Panc1 (cell line): ENCODE measurements around the gene NBDY. TPM values are rescaled to one million over a fixed set of nuclear protein-coding genes. Genes with fewer than 3 reads are reported as not detected.
A peak's percentile ranks its signal among the peaks of the same experiment; 100 is the strongest.
"Not testable (repeated sequence)": the region's sequence is repeated elsewhere in the genome, so short reads cannot be mapped to it uniquely, and the experiment has no call there.

Experiments used
- ATAC-seq: fragments of 200-7000 bp; cut with Tn5 transposase; 2 replicates; pipeline ENCODE4 v1.9.1; 2020; ENCODE audit warnings: mild to moderate bottlenecking, moderate library complexity
- Bru-seq: library from RNA; stranded (reverse); fragments of 400-500 nt; gene quantifications from one replicate; lab custom pipeline; 2021; lab: Mats Ljungman, UMichigan
- BruChase-seq, 2 experiments: library from RNA; stranded (reverse); fragments of 400-500 nt; gene quantifications; one replicate each; lab custom pipeline; 2021; lab: Mats Ljungman, UMichigan
- BruUV-seq: library from RNA; stranded (reverse); fragments of 400-500 nt; replicated peaks from 2 replicates; lab custom pipeline; 2021; lab: Mats Ljungman, UMichigan
- CTCF ChIA-PET: fragments of 300-600 bp; sonication (Branson Sonifier 250); formaldehyde crosslinking; loops from one replicate; lab custom pipeline; 2022; ENCODE audit warnings: antibody characterized with exemption; lab: Charles Lee
- POLR2A ChIA-PET: fragments of 300-600 bp; sonication (Branson Sonifier 250); formaldehyde crosslinking; loops from one replicate; lab custom pipeline; 2022; ENCODE audit warnings: antibody characterized with exemption; lab: Charles Lee
- DNase-seq: peaks from one replicate; pipeline ENCODE4 v3.0.0-alpha.2; 2010; ENCODE audit warnings: low read depth, low spot score
- H3K27ac ChIP-seq: 2 replicates; pipeline ENCODE4 v1.5.1; 2011; ENCODE audit warnings: mild to moderate bottlenecking, low read length, inconsistent platforms
- H3K27me3 ChIP-seq: fragments of 200-500 bp; sonication (Bioruptor generic); 2 replicates; pipeline ENCODE4 v1.6.0; 2014; ENCODE audit warnings: low read length, inconsistent platforms; ENCODE audit not compliant: control insufficient read depth, insufficient read depth
- H3K36me3 ChIP-seq: fragments of 200-500 bp; sonication (Bioruptor generic); 2 replicates; pipeline ENCODE4 v1.5.1; 2014; ENCODE audit warnings: inconsistent platforms, mild to moderate bottlenecking, low read length, moderate library complexity; ENCODE audit not compliant: control insufficient read depth, insufficient read depth
- H3K4me1 ChIP-seq: 2 replicates; pipeline ENCODE4 v1.5.1; 2011; ENCODE audit warnings: inconsistent platforms, mild to moderate bottlenecking, low read length, moderate library complexity; ENCODE audit not compliant: control insufficient read depth, insufficient read depth
- H3K4me3 ChIP-seq, 2 experiments: 2 replicates each; pipeline ENCODE4 v1.5.1; 2011 to 2012; ENCODE audit warnings: low read depth in 2 of 2, low read length in 2 of 2, mild to moderate bottlenecking in 2 of 2, inconsistent platforms in 1 of 2, moderate library complexity in 1 of 2
- H3K9me3 ChIP-seq: fragments of 200-500 bp; sonication (Bioruptor generic); 2 replicates; pipeline ENCODE4 v1.5.1; 2014; ENCODE audit warnings: low read depth, mild to moderate bottlenecking, inconsistent platforms, low read length, moderate library complexity; ENCODE audit not compliant: control insufficient read depth, insufficient read depth
- CTCF ChIP-seq: fragments of 450-650 bp; IDR thresholded peaks from 2 replicates; pipeline ENCODE4 v1.5.1; 2017; ENCODE audit warnings: mild to moderate bottlenecking
- POLR2AphosphoS5 ChIP-seq: IDR thresholded peaks from 2 replicates; pipeline ENCODE4 v1.6.1; 2012; ENCODE audit warnings: mild to moderate bottlenecking, low read depth, low read length, moderate library complexity
- REST ChIP-seq, 2 experiments: IDR thresholded peaks; 2 replicates each; pipeline ENCODE4 v1.6.1; 2011 to 2012; ENCODE audit warnings: low read depth in 2 of 2, control low read depth in 1 of 2, low read length in 1 of 2, mild to moderate bottlenecking in 1 of 2, moderate library complexity in 1 of 2; ENCODE audit not compliant: insufficient read depth in 1 of 2
- SIN3A ChIP-seq: IDR thresholded peaks from 2 replicates; pipeline ENCODE4 v1.6.1; 2012; ENCODE audit warnings: low read depth, mild to moderate bottlenecking, low read length, moderate library complexity, borderline replicate concordance; ENCODE audit not compliant: insufficient read depth
- in situ Hi-C: cut with HindIII; loops from 2 replicates; pipeline ENCODE4 v1.10.0; 2016; ENCODE audit warnings: low sequenced_read_pairs, low pct_unique_long_range_greater_than_20kb
- intact Hi-C: fragments of 100-400 bp; cut with micrococcal nuclease; formaldehyde crosslinking; loops from one replicate; pipeline ENCODE4 v1.10.0; 2022; ENCODE audit not compliant: unreplicated experiment
- long read RNA-seq: library from polyadenylated mRNA; unstranded; transcript quantifications from one replicate; pipeline ENCODE4 v2.0.0, GENCODE V29; 2021; ENCODE audit not compliant: unreplicated experiment
- polyA plus RNA-seq: library from polyadenylated mRNA; unstranded; fragments of >200 nt; gene quantifications from one replicate; pipeline ENCODE4 v1.2.1, GENCODE V29; 2012; ENCODE audit warnings: missing spikeins; ENCODE audit not compliant: insufficient read length
- total RNA-seq: library from RNA; stranded (reverse); gene quantifications from one replicate; pipeline ENCODE4 v1.2.1, GENCODE V29; 2021; ENCODE audit not compliant: unreplicated experiment

Gene NBDY
- total RNA-seq (52.0 TPM), Bru-seq, nascent RNA (percentile 67 among the genes with signal in this experiment), BruChase-seq, experiment 1, labeled RNA remaining after a 2-hour chase (percentile 57 among the genes with signal in this experiment), BruChase-seq, experiment 2, labeled RNA remaining after a 6-hour chase (percentile 60 among the genes with signal in this experiment)
- polyA plus RNA-seq, result 69.4 TPM
- long read RNA-seq, transcript NBDY-201 (3 exons, 1,529 nt), result major isoform, 44 of 45 reads
- long read RNA-seq, partial matches to known transcripts, result 0 of 45 reads
- long read RNA-seq, other reads (novel, unspliced or antisense), result 1 of 45 reads

DNA sequence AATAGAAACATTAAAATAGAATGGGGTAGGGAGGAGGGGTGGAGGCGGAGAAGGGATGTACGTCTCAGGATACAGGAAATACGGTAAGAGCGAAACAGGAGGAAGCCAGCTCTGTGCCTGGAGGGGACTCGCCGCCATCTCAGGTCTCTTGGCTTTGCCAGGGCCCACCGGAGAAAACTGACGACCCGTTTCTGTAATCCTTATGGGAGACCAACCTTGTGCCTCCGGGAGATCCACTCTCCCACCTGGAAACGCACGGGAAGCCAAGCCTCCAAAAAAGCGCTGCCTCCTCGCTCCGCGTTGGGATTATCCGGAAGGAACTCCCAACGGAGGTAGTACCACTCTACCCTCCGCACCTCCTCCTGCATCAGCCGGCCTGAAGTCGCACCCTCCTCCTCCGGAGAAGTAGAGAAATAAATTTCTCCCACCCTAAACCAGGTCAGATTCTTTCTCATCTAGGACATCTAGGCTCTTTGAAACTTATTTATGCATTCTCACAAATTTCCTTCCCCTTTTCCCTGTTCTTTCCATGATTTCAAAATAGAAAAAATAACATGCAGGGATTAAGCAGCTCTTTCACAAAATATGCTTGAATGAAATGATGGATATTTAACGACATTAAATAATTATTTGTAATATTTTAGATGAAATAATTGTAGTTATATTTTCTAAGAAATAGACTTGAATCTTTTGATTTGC is at the start of gene NBDY:
Gene NBDY, plus strand, starts transcription at position 92 of the 699 bp plus-strand sequence. Its CDS starts 111 bp downstream, at position 203.
- in situ Hi-C loops, result no loop called here
- intact Hi-C loops, result no loop called here
- Histone ChIP-seq H3K27me3 (no peaks in the 10 kb centered on the region), H3K27ac (peak within 1 kb of the TSS; percentile 85), H3K9me3 (no peaks in the 10 kb centered on the region), H3K4me1 (peaks cover 9% of the 10 kb centered on the region; the same call in 1 of the 2 replicates), H3K36me3 (no peaks in the 10 kb centered on the region; the same call in 1 of the 2 replicates), H3K4me3 (peak within 1 kb of the TSS; percentile 77 to 83)
- POLR2A ChIA-PET, result interaction anchor here (0.6 kb wide), 1 partner anchor 399 kb away, joined by 6 read pairs; no protein-coding TSS in a partner anchor
- CTCF ChIA-PET, result no interaction called here
- DNase-seq (no peak), ATAC-seq (peak; percentile 99)
- TF ChIP-seq REST (IDR thresholded peaks at IDR 0.05; ENCODE audit: insufficient read depth in 1 of 2, low read depth in 2 of 2, low read length in 1 of 2) (no peak), POLR2AphosphoS5 (peak; percentile 35; the same call in 1 of the 2 replicates)
- no TSS peak for BruUV-seq

GRCh38 chrX:56704530-56704929 is 24.5 kb upstream of the NBDY start:
- POLR2A ChIA-PET, result not testable (repeated sequence)

DNA sequence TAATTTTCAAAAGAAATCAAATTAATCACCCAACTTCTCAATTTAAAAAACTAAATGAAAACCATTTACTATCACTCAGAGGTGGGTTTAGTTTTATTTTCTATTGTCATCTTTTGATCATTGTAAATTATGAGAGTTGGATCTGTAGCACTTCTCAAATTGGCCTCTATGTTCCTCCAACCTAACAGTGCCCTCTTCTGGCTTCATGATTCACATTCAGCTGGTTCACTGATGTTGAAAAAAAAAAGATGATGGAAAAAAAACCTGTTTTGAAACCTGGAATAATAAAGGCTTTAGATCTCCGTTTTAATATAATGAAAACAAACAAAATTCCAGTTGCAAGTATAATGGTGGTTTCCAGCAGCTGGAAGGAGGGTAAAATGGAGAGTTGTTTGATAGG is 2.4 kb upstream of the NBDY start:
- in situ Hi-C loops (no loop called here), intact Hi-C loops (loop anchor here (2.0 kb wide), 1 partner anchor 444 kb away; no protein-coding TSS in a partner anchor)
- DNase-seq (no peak), ATAC-seq (no peak)
- no peaks in the 10 kb centered on the region for H3K9me3 ChIP-seq
- peaks cover 9% of the 10 kb centered on the region; the same call in 1 of the 2 replicates for H3K4me1 ChIP-seq
- no peaks in the 10 kb centered on the region for H3K27me3 ChIP-seq
- CTCF ChIA-PET, result interaction anchor here (0.6 kb wide), 1 partner anchor 445 kb away, joined by 3 read pairs; no protein-coding TSS in a partner anchor
- BruUV-seq, result no TSS peak
- TF ChIP-seq POLR2AphosphoS5 (no peak), SIN3A (no peak), CTCF (peak; percentile 60; the same call in 1 of the 2 replicates)
- H3K36me3 ChIP-seq, result no peaks in the 10 kb centered on the region; the same call in 1 of the 2 replicates
- no peak overlapping the region for H3K27ac ChIP-seq
- POLR2A ChIA-PET, result no interaction called here
- no peak overlapping the region for H3K4me3 ChIP-seq

More at GRCh38 chrX:56704530-56704929, 24.5 kb upstream of the NBDY start:
- H3K27ac ChIP-seq, H3K27me3 ChIP-seq, H3K4me3 ChIP-seq, H3K4me1 ChIP-seq, in situ Hi-C loops, BruUV-seq, ATAC-seq, H3K36me3 ChIP-seq, DNase-seq, intact Hi-C loops, H3K9me3 ChIP-seq, CTCF ChIA-PET: not testable (repeated sequence)
